ENCODE measurements around the gene AGBL2. TPM values are rescaled to one million over a fixed set of nuclear protein-coding genes. Genes with fewer than 3 reads are reported as not detected.

The AGBL2 gene
- total RNA-seq, 4 donors from 2014 or later = 3.3 to 13.5 (median 8.0) TPM

- Histone ChIP-seq H3K27me3 (no peaks in the 10 kb centered on the region), H3K9me3 (no peaks in the 10 kb centered on the region), H3K4me3 (no peak overlapping the region), H3K4me1 (no peaks in the 10 kb centered on the region), H3K27ac (no peak overlapping the region), H3K36me3 (peaks cover 0 to 94% (median 46%) of the 10 kb centered on the region in 4 donors)
- WGBS, 2 donors (ENCODE audit: low coverage in 1 of 2) = 84 to 85% methylated on average over 4 to 10 of the region's 10 CpGs
- no peak for DNase-seq
- intact Hi-C loops (cut with DNase I; ENCODE audit: low total_unique reads) = loop anchor here (10.0 kb wide), 1 partner anchor 93 kb away; no protein-coding TSS in a partner anchor
- in situ Hi-C loops (cut with MboI; ENCODE audit: low pct_ligation_motif_present in 1 of 4, low pct_unique_long_range_greater_than_20kb in 1 of 4, low sequenced_read_pairs in 3 of 4) = loop anchor here in 1 of 4 donors (25.0 kb wide), 1 partner anchor 445 kb away; no protein-coding TSS in a partner anchor
- TF ChIP-seq EP300 (IDR thresholded peaks at IDR 0.05; ENCODE audit: low read depth) = no peak
Observed at GRCh38 chr11:47732271-47732670, 17.1 kb upstream of the AGBL2 start.

GRCh38 chr11:47731475-47731874 lies 16.3 kb upstream of the AGBL2 start:
- H3K4me1 ChIP-seq = no peaks in the 10 kb centered on the region
- H3K4me3 ChIP-seq = no peak overlapping the region
- intact Hi-C loops (cut with DNase I; ENCODE audit: low total_unique reads) = loop anchor here (10.0 kb wide), 1 partner anchor 93 kb away; no protein-coding TSS in a partner anchor
- TF ChIP-seq EP300 (IDR thresholded peaks at IDR 0.05; ENCODE audit: low read depth) (no peak), POLR2AphosphoS5 (IDR thresholded peaks at IDR 0.05) (no peak), POLR2A (IDR thresholded peaks at IDR 0.05) (no peak), CTCF (IDR thresholded peaks at IDR 0.05) (no peak)
- no peak overlapping the region for H3K27ac ChIP-seq
- no peaks in the 10 kb centered on the region for H3K27me3 ChIP-seq
- H3K36me3 ChIP-seq = peaks cover 0 to 89% (median 43%) of the 10 kb centered on the region in 4 donors
- in situ Hi-C loops (cut with MboI; ENCODE audit: low pct_ligation_motif_present in 1 of 4, low pct_unique_long_range_greater_than_20kb in 1 of 4, low sequenced_read_pairs in 3 of 4) = loop anchor here in 1 of 4 donors (25.0 kb wide), 1 partner anchor 444 kb away; no protein-coding TSS in a partner anchor
- DNase-seq = no peak
- WGBS, 2 donors (ENCODE audit: low coverage in 1 of 2) = 16 to 41% methylated on average over 4 to 6 of the region's 6 CpGs
- no peaks in the 10 kb centered on the region for H3K9me3 ChIP-seq

GRCh38 chr11:47726878-47727514 lies 11.8 kb upstream of the AGBL2 start:
- Histone ChIP-seq H3K9me3 (no peaks in the 10 kb centered on the region), H3K4me3 (no peak overlapping the region), H3K27ac (no peak overlapping the region), H3K4me1 (peaks cover 0 to 25% (median 7%) of the 10 kb centered on the region in 4 donors), H3K27me3 (no peaks in the 10 kb centered on the region), H3K36me3 (peaks cover 0 to 87% (median 39%) of the 10 kb centered on the region in 4 donors)
- intact Hi-C loops (cut with DNase I; ENCODE audit: low total_unique reads) (no loop called here), in situ Hi-C loops (cut with MboI; ENCODE audit: low pct_ligation_motif_present in 1 of 4, low pct_unique_long_range_greater_than_20kb in 1 of 4, low sequenced_read_pairs in 3 of 4) (loop anchor here in 1 of 4 donors (25.0 kb wide), 1 partner anchor 440 kb away; no protein-coding TSS in a partner anchor)
- DNase-seq = no peak
- WGBS, 2 donors (ENCODE audit: low coverage in 1 of 2) = 86 to 88% methylated on average over 10 to 12 of the region's 12 CpGs
- TF ChIP-seq CTCF (IDR thresholded peaks at IDR 0.05) (no peak), POLR2A (IDR thresholded peaks at IDR 0.05) (no peak), POLR2AphosphoS5 (IDR thresholded peaks at IDR 0.05) (no peak), EP300 (IDR thresholded peaks at IDR 0.05; ENCODE audit: low read depth) (no peak)

- 76% methylated on average over 3 of the region's 3 CpGs for WGBS, 2 donors (ENCODE audit: low coverage in 1 of 2)
- intact Hi-C loops (cut with DNase I; ENCODE audit: low total_unique reads) = no loop called here
- Histone ChIP-seq H3K36me3 (peaks cover 0 to 85% (median 37%) of the 10 kb centered on the region in 4 donors), H3K27ac (peak overlapping the region in 1 of 4 donors; percentile 3), H3K4me3 (no peak overlapping the region), H3K27me3 (no peaks in the 10 kb centered on the region), H3K9me3 (no peaks in the 10 kb centered on the region), H3K4me1 (peaks cover 0 to 25% (median 7%) of the 10 kb centered on the region in 4 donors)
- no peak for DNase-seq
- in situ Hi-C loops (cut with MboI; ENCODE audit: low pct_ligation_motif_present in 1 of 4, low pct_unique_long_range_greater_than_20kb in 1 of 4, low sequenced_read_pairs in 3 of 4) = loop anchor here in 1 of 4 donors (25.0 kb wide), 1 partner anchor 439 kb away; no protein-coding TSS in a partner anchor
- TF ChIP-seq CTCF (IDR thresholded peaks at IDR 0.05) = no peak
- TF ChIP-seq EP300 (IDR thresholded peaks at IDR 0.05; ENCODE audit: low read depth) = no peak
- no peak for TF ChIP-seq POLR2A (IDR thresholded peaks at IDR 0.05)
- no peak for TF ChIP-seq POLR2AphosphoS5 (IDR thresholded peaks at IDR 0.05)
Observed at GRCh38 chr11:47726118-47726442, 10.9 kb upstream of the AGBL2 start.
